Glomerular endothelial cell (primary cell): ENCODE results near the gene CCNL2. TPM values are rescaled to one million over a fixed set of nuclear protein-coding genes. Genes with fewer than 3 reads are reported as not detected.
"Not testable (repeated sequence)": the region's sequence is repeated elsewhere in the genome, so short reads cannot be mapped to it uniquely, and the experiment has no call there.

Source experiments
- DNase-seq: peaks from one replicate; pipeline ENCODE4 v3.0.0-alpha.2; 2011; ENCODE audit warnings: low read depth, low spot score; ENCODE audit errors: extremely low read depth
- total RNA-seq: library from RNA; depleted of rRNA; stranded (reverse); fragments of >200 nt; gene quantifications from 2 replicates; pipeline ENCODE4 v1.2.3, GENCODE V29; 2015

CCNL2 gene
- 111 and 189 TPM in 2 replicates for total RNA-seq

DNA sequence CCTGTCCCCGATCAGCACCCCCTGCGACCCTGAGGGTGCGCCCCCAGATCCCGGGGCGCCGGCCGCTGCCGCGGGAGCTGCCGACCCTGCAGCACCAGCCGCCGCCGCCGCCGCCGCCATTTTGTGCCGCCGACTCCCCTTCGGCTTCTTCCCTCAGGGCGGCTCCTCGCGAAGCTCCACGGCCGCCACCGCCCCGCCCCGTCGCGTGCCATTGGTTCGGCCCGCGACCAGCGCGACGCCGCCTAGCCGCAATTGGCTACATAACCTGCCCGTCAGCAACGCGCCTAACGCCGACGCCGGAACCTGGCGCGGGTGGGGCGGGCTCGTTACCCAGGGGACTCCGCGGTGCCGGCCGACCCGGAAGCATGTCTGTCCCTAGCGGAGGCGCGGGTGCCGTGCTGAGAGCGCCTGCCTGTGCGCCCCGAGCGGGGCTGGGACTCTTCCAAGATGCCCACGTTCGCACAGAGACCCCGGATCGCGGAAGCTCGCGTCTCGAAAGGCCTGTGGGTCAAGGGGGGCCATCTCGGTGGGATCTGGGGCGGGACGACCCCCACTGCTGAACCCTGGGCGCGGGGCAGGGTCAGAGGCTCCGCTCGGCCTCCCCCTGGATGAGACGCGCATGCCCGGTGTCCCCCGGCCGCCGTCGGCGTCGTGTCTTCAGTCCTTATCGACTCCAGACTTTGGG lies at the start of gene CCNL2:
TSS of gene CCNL2 (minus strand) at position 149 of the 685 bp plus-strand sequence. CDS start at position 120, 29 bp downstream.
- DNase-seq, result peak; percentile 69

DNA sequence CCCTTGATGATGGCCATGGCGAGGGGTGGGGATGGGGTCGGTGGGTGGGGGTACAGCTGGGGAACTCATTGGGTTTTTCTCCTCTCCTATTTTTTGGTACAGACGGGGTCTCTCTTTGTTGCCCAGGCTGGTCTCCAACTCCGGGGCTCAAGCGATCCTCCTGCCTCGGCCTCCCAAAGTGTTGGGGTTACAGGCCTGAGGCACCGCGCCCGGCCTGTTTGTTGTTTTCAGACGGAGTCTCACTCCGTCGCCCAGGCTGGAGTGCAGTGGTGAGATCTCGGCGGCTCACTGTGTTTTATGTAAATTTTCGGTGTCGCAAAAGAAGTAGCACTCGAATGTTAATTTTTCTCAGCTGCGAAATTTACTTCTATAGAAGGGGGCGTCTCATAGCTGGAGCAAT lies 47.5 kb upstream of the CCNL2 start:
- not testable (repeated sequence) for DNase-seq

DNA sequence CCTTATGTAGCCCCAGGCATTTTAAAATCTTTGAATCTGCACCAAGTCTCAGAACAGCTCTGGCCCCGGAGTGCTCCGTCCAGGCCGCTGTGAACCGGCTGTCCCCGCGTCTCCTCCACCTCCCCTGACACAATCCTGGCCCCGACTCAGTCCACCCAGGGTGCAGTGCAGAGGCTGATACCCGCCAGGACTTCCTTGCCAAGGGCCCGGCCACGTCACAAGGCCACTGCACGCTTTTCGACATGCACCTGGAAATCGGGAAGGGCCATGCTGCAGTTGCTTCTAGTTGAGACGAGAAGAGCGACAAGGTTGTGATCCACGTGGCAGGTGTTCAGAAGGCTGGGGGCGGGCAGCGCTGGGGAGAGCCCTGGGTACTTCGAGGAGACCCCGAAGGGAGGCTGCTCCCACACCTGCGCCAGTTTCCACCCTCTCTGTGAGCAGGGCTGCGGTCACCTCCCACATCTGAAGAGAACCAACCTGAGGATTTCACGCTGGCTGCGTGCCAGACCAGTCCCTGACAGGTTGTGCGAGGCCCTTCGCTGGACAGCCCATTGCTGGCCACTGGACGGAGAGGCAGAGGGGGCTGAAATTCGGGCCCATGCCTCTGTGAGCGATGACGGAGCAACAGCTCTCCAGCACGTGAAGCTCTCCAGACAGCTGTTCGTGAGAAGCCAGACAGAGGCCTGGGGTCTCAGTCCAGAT lies 43.1 kb upstream of the CCNL2 start:
- no peak for DNase-seq

DNA sequence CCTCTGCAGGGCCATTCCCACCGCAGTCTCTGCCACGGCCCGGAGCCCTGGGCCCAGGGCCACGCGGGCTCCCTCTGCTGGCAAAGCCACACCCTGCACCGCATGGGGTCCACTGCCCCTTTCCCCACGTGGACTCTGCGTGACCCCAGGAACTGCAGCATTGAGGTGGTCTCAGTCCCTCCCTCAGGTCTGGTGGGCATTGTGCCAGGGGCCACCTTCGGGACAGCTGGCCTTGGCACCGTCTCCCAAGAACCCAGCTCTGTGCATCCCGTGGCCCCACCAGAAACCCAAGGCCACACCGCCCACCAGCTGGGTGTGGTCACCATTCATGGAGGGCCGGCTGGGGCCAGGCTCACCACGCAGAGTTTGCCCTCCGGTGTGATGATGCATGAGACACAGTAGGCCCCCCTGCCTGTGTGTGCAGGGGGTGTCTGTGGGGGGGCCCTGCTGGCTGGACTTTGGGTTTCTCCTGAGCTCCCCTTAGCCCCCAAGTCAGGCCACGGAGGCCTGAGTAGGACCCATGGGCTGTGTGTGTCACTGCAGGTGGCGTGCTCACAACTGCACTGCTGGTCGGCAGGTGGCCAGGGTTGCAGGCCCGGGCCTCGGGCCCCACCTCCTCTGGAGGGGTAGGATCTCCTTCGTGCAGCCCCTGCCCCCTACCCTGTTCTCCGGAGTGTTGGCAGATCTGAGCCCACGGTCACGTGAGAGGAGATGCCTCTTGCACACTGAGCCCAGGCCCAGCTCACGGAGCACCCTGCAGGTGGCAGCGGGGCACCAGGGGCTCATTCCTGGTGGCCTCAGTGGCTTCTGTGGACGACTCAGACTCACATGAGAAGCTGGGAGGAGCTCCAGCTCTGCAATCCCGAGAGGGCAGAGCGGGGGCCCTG lies 42.1 kb upstream of the CCNL2 start:
- no peak for DNase-seq

DNA sequence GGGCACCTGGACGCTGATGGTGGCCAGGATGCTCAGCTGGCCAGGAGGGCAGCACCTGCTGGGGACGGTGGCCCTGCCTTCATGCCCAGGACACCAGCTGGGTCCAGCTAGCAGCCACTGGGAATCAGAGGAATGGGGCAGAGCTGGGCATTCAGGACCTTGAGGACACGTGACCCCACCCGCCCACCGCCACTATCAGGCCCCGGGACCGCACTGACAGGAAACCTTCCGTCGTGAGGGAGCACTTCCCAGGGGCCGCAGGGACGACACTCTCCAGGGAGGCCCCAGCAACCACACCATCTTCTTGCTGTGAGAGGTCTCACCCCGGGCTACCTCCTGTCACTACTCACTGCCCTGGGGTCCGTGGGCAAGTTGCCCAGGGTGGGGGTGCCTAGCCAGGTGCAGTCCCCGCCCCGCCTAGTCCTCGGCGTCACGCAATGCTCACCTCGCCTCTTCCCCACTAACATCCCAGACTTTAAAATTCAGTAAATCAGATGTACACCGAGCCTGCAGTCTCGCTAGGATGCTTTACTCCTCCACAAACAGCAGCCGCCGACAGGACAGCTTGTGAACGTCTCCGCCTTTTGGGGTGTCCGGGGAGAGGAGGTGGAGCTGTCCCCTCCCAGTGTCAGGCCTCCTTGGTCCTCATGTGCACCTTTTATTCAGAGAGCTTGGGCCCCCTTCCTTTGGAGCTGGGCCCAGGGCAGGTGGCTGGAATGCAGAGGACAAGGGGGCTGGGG lies 41.3 kb upstream of the CCNL2 start:
- no peak for DNase-seq

DNA sequence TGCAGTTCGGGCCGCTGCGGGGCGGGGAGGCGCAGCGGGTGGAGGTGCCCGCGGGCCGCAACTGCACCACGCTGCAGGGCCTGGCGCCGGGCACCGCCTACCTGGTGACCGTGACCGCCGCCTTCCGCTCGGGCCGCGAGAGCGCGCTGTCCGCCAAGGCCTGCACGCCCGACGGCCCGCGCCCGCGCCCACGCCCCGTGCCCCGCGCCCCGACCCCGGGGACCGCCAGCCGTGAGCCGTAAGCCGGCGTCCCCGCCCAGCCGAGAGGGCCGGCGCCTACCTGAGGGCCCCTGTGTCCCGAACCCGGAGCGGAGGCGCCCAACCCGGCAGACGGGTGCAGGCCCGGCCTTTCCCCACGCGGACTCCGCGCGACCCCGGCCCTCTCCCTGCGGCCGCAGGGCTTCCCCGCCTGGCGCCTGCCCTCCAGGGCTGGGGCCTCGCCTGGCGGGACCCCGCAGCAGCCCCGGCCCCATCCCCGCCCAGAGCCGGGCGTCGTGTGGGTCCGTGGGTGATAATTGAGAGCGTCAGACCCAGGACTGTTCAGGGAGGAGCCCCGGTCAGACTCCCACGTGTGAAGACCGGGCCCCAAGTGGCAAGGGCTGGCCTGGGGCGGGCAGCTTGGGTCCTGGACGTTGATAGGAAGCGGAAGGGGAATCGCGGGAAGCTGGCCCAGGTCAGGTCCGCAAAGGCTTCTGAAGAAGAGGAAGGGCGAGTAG lies 40.6 kb upstream of the CCNL2 start:
- no peak for DNase-seq

DNA sequence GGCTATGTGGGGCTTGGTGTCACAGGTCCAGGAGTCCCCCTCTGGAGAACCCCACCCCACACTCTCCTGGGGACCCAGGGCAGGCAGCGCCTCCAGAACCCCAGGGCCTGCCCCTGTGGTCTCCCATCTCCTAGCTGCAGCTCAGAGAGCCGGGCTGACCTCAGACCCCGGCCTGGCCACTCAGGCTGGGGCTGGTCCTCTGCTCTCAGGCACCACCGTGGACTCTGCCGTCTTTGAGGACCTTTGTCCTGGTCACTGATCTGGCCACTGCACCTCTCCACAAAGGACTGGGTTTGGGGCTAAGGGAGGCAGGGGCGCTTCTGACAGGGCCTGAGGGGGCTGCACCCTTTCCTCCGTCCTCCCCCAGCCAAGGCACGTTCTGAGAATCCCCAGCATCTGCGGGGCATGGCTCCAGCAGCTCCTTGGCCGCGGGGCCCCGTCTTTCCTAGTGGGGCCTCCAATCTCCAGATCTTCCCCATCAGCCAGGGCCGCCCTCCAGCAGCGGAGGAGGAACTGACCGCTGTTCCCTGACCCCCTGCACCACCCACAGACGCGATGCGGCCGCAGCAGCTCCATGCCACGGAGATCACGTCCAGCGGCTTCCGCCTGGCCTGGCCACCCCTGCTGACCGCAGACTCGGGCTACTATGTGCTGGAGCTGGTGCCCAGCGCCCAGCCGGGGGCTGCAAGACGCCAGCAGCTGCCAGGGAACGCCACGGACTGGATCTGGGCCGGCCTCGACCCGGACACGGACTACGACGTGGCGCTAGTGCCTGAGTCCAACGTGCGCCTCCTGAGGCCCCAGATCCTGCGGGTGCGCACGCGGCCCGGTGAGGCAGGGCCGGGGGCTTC lies 39.6 kb upstream of the CCNL2 start:
- DNase-seq, result no peak

DNA sequence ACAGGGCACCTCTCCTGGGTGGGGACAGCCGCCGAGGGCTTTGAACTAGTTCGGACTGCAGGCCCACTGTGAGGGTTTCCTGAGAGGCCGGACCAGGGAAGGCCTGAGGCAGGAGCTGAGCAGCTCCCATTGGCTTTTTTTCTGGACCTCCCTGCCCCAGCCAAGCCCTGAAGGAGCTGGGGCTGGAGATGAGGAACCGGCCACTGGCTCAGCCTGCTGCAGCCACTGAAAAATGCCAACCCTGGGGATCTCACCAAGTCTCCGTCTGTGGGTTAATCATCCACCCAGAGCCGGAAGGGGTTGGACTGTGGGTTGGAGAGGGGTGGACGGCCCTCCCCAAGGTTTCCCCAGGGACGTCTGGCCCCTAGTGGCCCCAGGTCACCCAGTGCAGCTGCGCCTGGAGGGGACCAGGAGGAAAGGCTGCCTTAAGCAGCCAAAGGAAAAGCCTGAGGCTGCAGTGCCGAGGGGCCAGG lies 38.8 kb upstream of the CCNL2 start:
- no peak for DNase-seq

DNA sequence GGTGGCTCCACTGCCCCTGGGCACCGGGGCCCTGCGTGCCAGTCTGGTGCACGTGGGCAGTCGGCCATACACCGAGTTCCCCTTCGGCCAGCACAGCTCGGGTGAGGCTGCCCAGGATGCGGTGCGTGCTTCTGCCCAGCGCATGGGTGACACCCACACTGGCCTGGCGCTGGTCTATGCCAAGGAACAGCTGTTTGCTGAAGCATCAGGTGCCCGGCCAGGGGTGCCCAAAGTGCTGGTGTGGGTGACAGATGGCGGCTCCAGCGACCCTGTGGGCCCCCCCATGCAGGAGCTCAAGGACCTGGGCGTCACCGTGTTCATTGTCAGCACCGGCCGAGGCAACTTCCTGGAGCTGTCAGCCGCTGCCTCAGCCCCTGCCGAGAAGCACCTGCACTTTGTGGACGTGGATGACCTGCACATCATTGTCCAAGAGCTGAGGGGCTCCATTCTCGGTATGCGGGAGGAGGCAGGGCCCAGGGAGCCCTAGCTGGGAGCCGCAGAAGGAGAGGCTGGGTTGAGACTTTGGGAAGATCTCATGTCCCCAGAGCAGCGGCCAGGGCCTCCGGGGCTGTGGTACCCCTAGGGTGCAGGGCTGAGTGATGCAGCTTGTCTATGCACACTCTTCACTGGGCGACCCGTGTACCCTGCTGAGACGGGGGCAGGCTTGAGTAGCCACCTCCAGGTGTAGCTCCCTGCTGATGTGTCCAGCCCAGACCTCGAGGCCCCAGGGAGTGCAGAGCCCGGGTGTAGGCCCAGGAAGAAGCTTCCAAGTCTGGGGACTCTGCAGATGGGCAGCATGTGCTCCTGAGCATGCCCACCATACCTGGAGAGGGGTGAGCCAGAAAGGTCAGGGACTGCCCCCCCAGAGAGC lies 38.1 kb upstream of the CCNL2 start:
- no peak for DNase-seq

DNA sequence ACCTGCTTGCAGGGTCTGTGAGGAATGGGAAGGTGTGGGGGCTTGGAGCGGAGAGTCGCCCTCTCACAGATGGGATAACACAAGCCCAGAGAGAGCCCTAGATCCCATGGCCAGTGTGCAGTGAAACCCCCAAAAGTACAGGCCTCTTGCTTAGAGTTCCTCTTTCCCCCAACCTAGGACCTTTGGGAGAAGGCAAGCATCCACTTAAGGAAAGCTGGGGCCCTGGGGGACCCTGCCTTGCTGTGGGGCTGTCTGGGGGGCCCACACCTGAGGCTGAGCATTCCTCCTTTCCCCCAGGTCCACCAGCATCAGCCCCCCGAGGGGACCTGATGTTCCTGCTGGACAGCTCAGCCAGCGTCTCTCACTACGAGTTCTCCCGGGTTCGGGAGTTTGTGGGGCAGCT lies 37.5 kb upstream of the CCNL2 start:
- no peak for DNase-seq

DNA sequence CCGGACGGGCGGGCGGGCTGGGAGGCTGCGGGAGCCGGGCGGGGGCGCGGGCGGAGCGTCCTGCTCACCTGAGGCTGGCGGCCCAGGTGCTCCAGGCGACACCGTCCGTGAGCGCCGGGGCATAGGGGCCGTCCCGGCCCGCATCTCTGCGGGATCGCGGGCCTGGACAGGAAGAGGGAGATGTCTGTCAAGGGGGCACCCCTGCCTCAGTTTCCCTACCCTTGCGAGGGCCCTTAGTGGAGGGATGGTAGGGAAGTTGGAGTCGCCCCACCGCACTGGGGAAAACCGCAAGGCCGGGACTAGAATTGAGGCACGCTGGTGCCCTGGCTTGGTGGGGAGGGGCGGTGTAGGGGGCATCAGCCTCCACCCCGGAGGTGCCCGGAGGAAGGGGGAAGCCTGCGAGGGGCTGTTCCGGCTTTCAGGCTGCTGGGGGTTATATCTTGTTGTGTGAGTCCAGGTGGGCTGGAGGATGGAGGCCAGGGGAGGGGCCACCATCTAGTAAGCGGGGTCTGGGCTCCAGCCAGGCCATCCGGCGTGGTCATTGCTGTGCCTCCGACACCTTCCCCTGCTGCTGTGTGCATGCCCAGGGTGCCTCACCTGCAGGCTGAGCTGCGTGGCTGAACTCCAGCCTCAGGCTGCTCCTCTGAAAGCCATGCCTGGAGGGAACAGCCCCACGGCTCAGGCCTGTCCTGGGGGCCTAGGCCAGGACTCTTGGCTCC lies 36.9 kb upstream of the CCNL2 start:
- DNase-seq, result no peak

DNA sequence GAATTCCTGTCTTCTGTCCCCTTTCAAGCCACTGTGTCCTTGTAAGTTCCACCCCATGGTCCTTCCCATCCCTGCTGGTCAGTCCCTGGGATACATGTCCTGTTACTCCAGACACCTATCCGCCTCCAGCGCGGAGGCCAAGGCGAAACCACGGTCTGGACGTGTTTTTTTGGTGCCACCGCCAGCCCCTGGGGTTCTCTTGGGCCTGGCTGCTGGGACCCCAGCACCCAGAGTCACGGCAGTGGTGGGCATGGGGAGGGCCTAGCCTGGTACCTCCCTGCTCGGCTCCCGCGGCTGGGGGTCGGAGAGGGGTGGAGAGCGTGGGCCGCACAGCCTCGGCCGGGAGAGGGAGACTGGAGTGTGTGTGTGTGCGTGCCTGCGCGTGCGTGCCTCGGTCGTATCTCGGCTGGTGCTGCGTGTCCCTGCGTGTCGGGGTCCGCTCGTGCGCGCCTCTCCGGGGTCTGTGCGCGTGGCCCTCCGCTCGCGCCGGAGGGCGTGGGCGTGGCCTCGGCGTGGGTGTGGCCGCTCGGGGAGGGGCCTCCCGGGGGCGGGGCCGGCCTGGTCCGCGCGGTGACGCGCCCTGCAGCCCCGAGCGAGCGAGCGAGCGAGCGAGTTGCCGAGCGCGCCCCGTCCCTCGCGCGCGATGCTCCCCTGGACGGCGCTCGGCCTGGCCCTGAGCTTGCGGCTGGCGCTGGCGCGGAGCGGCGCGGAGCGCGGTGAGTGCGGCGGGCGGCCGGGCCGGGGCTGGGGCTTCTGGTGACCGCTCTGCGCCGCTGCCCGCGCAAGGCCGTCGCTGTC lies 36.2 kb upstream of the CCNL2 start, which contains the start of gene VWA1:
TSS of gene VWA1 (plus strand) at position 585 of the 798 bp plus-strand sequence. CDS start at position 644, 59 bp downstream.
- no peak for DNase-seq

DNA sequence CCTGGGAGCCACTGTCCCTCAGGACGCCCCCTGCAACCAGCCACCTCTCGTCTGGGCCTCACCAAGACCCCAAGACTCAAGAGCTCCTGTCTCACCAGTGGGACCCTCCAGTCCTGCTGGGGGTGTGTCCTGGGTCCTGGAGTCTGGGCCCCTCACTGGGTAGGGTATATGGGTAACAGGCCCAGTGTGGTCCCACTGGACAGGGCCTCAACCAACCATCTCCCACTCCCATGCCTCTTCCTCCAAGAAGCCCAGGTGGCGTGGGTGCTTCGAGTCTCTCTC lies 35.6 kb upstream of the CCNL2 start:
- no peak for DNase-seq

DNA sequence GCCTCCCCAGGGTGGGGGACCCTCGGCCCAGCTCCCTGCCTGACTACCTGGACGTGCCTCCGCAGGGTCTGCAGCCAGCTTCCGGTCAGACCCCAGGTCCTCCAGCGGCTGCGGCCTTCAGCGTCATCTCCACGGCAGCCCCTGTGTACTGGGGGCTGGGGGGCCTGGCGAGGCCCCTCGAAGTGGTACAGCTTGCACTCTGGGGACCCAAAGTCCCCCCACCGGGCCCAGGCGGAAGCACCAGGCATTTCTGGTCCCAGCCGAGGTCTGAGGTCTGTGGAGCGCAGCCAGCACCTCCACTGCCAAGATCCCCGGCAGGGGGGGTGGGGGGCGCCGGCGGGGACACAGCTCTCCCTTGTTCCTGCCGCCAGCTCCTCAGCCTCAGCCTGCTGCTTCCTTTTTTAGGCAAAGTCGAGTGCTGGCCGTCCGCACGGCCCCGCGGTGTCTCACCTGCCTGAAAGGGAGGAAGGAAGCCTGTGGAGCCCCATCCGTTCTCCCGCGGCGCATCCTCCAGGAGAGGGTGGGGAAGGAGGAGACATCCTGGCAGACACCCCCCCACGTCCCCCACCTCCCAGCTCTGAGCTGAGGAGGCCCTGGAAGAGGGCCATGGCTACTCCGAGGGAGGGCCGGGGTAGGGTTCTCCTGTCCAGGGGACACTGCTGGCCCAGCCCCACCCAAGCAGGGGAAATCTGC lies 35.1 kb upstream of the CCNL2 start:
- no peak for DNase-seq

DNA sequence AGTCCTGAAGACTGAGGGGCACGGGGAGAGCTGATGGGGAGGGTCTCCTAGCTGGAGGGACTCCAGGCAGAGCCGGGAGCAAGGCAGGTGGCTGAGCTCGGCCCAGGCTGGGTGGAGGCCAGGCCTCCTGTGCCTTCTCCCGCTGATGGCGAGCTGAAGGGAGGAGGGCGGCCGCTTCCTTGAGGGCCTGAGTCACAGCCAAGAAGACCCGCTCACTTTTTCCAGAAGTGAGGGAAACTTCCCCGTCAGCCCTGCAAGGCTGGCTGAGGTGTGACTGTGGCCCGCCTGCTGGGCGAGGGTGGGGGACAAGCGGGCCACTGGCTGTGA lies 34.6 kb upstream of the CCNL2 start:
- DNase-seq, result no peak
